MCF 10A (cell line): Measurements from ENCODE around the gene ASIC3. TPM values are rescaled to one million over a fixed set of nuclear protein-coding genes. Genes with fewer than 3 reads are reported as not detected.

Source experiments
- BruUV-seq: library from RNA; stranded (reverse); fragments of 400-500 nt; replicated peaks from 2 replicates; lab custom pipeline; 2021; lab: Mats Ljungman, UMichigan
- CTCF ChIA-PET: fragments of 300-600 bp; sonication (Branson Sonifier 250); formaldehyde crosslinking; extraction: SDS; loops from one replicate; lab custom pipeline; 2021; ENCODE audit warnings: antibody characterized with exemption, inconsistent platforms; lab: Yijun Ruan, JAX
- POLR2A ChIA-PET: fragments of 300-600, 350-650 bp; sonication (Branson Sonifier 250); formaldehyde crosslinking; extraction: SDS; loops from one replicate; lab custom pipeline; 2020; ENCODE audit warnings: antibody characterized with exemption, inconsistent platforms; lab: Yijun Ruan, JAX
- DNase-seq: peaks from one replicate; pipeline ENCODE4 v3.0.0-alpha.2; 2018; ENCODE audit not compliant: unreplicated experiment
- H3K27ac Mint-ChIP-seq: one replicate; pipeline ENCODE4 v1.8.0; 2022; ENCODE audit warnings: mild to moderate bottlenecking, low read depth, mixed read lengths; ENCODE audit not compliant: unreplicated experiment
- H3K27me3 Mint-ChIP-seq: one replicate; pipeline ENCODE4 v1.8.0; 2022; ENCODE audit warnings: mixed read lengths; ENCODE audit not compliant: insufficient read depth, unreplicated experiment
- H3K36me3 Mint-ChIP-seq: one replicate; pipeline ENCODE4 v1.8.0; 2022; ENCODE audit warnings: mild to moderate bottlenecking, moderate library complexity, mixed read lengths; ENCODE audit not compliant: insufficient read depth, unreplicated experiment
- H3K4me1 Mint-ChIP-seq: one replicate; pipeline ENCODE4 v1.8.0; 2022; ENCODE audit warnings: mixed read lengths; ENCODE audit not compliant: insufficient read depth, unreplicated experiment
- H3K4me3 Mint-ChIP-seq: one replicate; pipeline ENCODE4 v1.8.0; 2022; ENCODE audit warnings: mild to moderate bottlenecking, moderate library complexity, mixed read lengths; ENCODE audit not compliant: unreplicated experiment
- H3K9me3 Mint-ChIP-seq: one replicate; pipeline ENCODE4 v1.8.0; 2022; ENCODE audit warnings: mixed read lengths; ENCODE audit not compliant: unreplicated experiment
- intact Hi-C: fragments of 100-400 bp; cut with micrococcal nuclease; formaldehyde crosslinking; loops from 2 replicates; pipeline ENCODE4 v1.14.1; 2022
- total RNA-seq: library from RNA; stranded (reverse); gene quantifications from 2 replicates; pipeline ENCODE4 v1.2.3, GENCODE V29; 2022
- TF ChIP-seq, protein P1 (sequence below): fragments of 200-600 bp; IDR thresholded peaks from one replicate; pipeline ENCODE4 v1.8.0; 2022; ENCODE audit warnings: antibody characterized with exemption, mild to moderate bottlenecking; ENCODE audit not compliant: unreplicated experiment

The ASIC3 gene
- total RNA-seq, 1 experiment from 2014 or later = 3.9 TPM

DNA sequence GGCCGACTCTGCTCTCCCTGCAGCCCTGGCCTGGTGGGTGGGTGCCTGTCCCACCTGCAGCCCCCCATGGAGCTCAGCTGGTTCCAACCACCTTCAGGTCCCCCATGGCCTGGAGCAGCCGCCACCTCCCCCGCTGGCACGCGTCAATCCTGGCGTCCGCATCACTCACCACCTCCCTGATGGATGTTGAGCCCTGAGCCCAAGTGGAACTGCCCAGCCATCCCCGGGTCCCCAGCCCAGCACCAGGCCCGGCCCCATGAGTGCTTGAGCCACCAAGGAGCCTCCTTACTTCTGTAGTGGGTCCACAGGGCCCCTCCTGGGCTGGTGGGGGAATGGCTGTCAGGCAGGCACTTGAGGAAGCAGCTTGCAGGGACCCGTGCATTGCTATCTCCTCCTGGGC, 52.6 kb downstream of the ASIC3 start:
- CTCF ChIA-PET = interaction anchor here (0.6 to 6.1 kb wide), 3 partner anchors 11 to 64 kb away, joined by 3 to 45 read pairs (median 5); no protein-coding TSS in a partner anchor
- TF ChIP-seq, protein P1, sequence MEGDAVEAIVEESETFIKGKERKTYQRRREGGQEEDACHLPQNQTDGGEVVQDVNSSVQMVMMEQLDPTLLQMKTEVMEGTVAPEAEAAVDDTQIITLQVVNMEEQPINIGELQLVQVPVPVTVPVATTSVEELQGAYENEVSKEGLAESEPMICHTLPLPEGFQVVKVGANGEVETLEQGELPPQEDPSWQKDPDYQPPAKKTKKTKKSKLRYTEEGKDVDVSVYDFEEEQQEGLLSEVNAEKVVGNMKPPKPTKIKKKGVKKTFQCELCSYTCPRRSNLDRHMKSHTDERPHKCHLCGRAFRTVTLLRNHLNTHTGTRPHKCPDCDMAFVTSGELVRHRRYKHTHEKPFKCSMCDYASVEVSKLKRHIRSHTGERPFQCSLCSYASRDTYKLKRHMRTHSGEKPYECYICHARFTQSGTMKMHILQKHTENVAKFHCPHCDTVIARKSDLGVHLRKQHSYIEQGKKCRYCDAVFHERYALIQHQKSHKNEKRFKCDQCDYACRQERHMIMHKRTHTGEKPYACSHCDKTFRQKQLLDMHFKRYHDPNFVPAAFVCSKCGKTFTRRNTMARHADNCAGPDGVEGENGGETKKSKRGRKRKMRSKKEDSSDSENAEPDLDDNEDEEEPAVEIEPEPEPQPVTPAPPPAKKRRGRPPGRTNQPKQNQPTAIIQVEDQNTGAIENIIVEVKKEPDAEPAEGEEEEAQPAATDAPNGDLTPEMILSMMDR = no peak
- H3K4me1 Mint-ChIP-seq = peaks cover 5% of the 10 kb centered on the region
- no peak overlapping the region for H3K4me3 Mint-ChIP-seq
- POLR2A ChIA-PET = interaction anchor here (0.9 kb wide), 1 partner anchor 73 kb away, joined by 3 read pairs; the partner anchor contains the start of gene ABCB8
- no peaks in the 10 kb centered on the region for H3K27me3 Mint-ChIP-seq
- peaks cover 22% of the 10 kb centered on the region for H3K36me3 Mint-ChIP-seq
- no peak for DNase-seq
- intact Hi-C loops = no loop called here
- no TSS peak for BruUV-seq
- no peaks in the 10 kb centered on the region for H3K9me3 Mint-ChIP-seq
- no peak overlapping the region for H3K27ac Mint-ChIP-seq

DNA sequence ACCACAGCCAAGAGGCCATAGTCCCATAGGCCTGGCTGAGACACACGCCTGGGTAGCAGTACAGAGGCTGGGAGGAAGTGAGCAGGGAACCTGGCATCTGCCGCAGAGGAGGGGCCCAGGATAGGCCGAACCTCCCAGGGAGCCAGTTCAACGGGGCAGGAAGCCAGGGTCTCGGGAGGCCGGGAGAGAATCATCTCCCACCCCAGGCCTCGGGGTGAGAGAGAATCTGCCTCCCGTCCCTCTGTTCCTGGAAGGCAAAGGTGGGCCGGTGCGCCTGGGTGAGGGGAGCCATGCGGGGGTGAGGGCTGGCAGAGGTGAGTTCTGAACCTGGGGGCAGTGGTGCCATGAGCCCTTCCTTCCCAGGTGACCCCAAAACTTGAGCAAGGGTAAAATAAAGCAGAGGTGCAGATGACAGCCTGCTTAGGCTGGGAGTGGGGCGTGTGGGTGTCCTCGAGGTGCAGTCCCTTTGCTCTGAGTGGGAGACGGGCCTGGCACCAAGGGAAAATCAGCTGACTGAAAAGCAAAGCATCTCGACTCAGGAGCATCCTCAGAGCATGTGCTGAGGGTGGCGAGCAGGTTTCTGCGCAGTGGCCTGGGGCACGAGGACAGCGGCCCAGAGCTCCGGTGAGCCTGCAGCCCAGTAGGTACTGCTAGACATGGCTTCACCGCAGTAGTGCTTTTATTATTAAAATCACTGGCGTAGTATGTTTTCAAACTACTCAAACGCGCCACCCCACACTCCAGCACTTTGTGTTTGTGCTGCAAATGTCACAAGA, 53.5 kb downstream of the ASIC3 start:
- H3K36me3 Mint-ChIP-seq = peaks cover 18% of the 10 kb centered on the region
- no peaks in the 10 kb centered on the region for H3K9me3 Mint-ChIP-seq
- ChIA-PET POLR2A (no interaction called here), CTCF (interaction anchor here (0.6 to 15.6 kb wide), 3 partner anchors 10 to 23 kb away, joined by 3 to 315 read pairs (median 45); partner anchors contain the start of genes AGAP3 and TMUB1)
- H3K27ac Mint-ChIP-seq = no peak overlapping the region
- BruUV-seq = no TSS peak
- intact Hi-C loops = no loop called here
- no peaks in the 10 kb centered on the region for H3K27me3 Mint-ChIP-seq
- TF ChIP-seq, protein P1 = no peak
- DNase-seq = no peak
- peaks cover 5% of the 10 kb centered on the region for H3K4me1 Mint-ChIP-seq
- H3K4me3 Mint-ChIP-seq = no peak overlapping the region

Other genes with a start within 250 kb of the ASIC3 start
- 0.42 TPM in 1 of 2 replicates, not detected in the other for gene TMEM176B, start 248.2 kb upstream of the ASIC3 start, total RNA-seq
- gene TMEM176A, start 247.8 kb upstream of the ASIC3 start, total RNA-seq = not detected in 2 replicates
- 0.23 TPM in 1 of 2 replicates, not detected in the other for gene AOC1, start 196.0 kb upstream of the ASIC3 start, total RNA-seq
- gene KCNH2, start 70.2 kb upstream of the ASIC3 start, total RNA-seq = 0.09 TPM in 1 of 2 replicates, not detected in the other
- gene NOS3, start 57.5 kb upstream of the ASIC3 start, total RNA-seq = 0.20 and 0.30 TPM in 2 replicates
- gene ATG9B, start 24.0 kb upstream of the ASIC3 start, total RNA-seq = 0.12 and 0.29 TPM in 2 replicates
- 73.4 and 76.1 TPM in 2 replicates for gene ABCB8, start 20.1 kb upstream of the ASIC3 start, total RNA-seq
- 11.8 and 12.2 TPM in 2 replicates for gene CDK5, start 9.4 kb downstream of the ASIC3 start, total RNA-seq
- gene SLC4A2, start 11.1 kb downstream of the ASIC3 start, total RNA-seq = 112 and 114 TPM in 2 replicates
- 79.3 and 83.6 TPM in 2 replicates for gene FASTK, start 32.3 kb downstream of the ASIC3 start, total RNA-seq
- gene TMUB1, start 35.0 kb downstream of the ASIC3 start, total RNA-seq = 25.7 and 30.1 TPM in 2 replicates
- 95.6 and 138 TPM in 2 replicates for gene AGAP3, start 37.9 kb downstream of the ASIC3 start, total RNA-seq
- gene GBX1, start 119.2 kb downstream of the ASIC3 start, total RNA-seq = not detected in 2 replicates
- gene ASB10, start 138.7 kb downstream of the ASIC3 start, total RNA-seq = not detected in 2 replicates
- not detected in 2 replicates for gene H2BK1, start 162.0 kb downstream of the ASIC3 start, total RNA-seq
- gene ABCF2, start 178.7 kb downstream of the ASIC3 start, total RNA-seq = 47.3 and 72.4 TPM in 2 replicates
- gene CHPF2, start 184.0 kb downstream of the ASIC3 start, total RNA-seq = 28.2 and 33.8 TPM in 2 replicates
- 3.8 and 5.3 TPM in 2 replicates for gene SMARCD3, start 200.2 kb downstream of the ASIC3 start, total RNA-seq